Tibial artery (tissue), 4 donors: ENCODE data around the gene LMOD1.
A peak's percentile ranks its signal among the peaks of the same experiment; 100 is the strongest.

Source experiments
- DNase-seq, 2 donors: peaks; one replicate each; pipeline ENCODE4 v3.0.0-alpha.2; 2019
- H3K27ac ChIP-seq, 2 donors: fragments of 200-600 bp; sonication (generic) in 1 of 2; 1 replicate in 1 of 2; 2 replicates in 1 of 2; pipeline ENCODE4 v1.5.1; 2018 to 2019; ENCODE audit warnings: mild to moderate bottlenecking in 1 of 2
- H3K27me3 ChIP-seq, 2 donors: fragments of 200-600 bp; sonication (generic) in 1 of 2; one replicate each; pipeline versions ENCODE4 v1.5.1 to v1.6.0; 2016 to 2019
- H3K36me3 ChIP-seq, 3 donors: fragments of 200-600 bp; sonication (generic) in 2 of 3; one replicate each; pipeline ENCODE4 v1.5.1; 2016 to 2019; ENCODE audit warnings: mild to moderate bottlenecking in 2 of 3
- H3K4me1 ChIP-seq, 4 donors: fragments of 200-600 bp; sonication (generic) in 2 of 4; 1 replicate in 3 of 4; 2 replicates in 1 of 4; pipeline ENCODE4 v1.5.1; 2016 to 2019
- H3K4me3 ChIP-seq, 2 donors: fragments of 200-600 bp; sonication (generic) in 1 of 2; 1 replicate in 1 of 2; 2 replicates in 1 of 2; pipeline ENCODE4 v1.5.1; 2018 to 2019; ENCODE audit warnings: mild to moderate bottlenecking in 2 of 2
- H3K9me3 ChIP-seq, 3 donors: fragments of 200-600 bp; sonication (generic) in 1 of 3; one replicate each; pipeline ENCODE4 v1.5.1; 2016 to 2019
- CTCF ChIP-seq, 2 experiments: fragments of 200-600 bp in 1 of 2; fragments of 450-650 bp in 1 of 2; IDR thresholded peaks; one replicate each; pipeline ENCODE4 v1.5.1; 2017 to 2019; ENCODE audit warnings: antibody characterized with exemption in 2 of 2, mild to moderate bottlenecking in 1 of 2, moderate library complexity in 1 of 2
- intact Hi-C: fragments of 100-400 bp; cut with DNase I; formaldehyde crosslinking; loops from one replicate; pipeline ENCODE4 v1.15.0; 2023; ENCODE audit warnings: low total_unique reads

Gene LMOD1

GRCh38 chr1:201886103-201886885 lies 60.1 kb downstream of the LMOD1 start:
- peak overlapping the region; percentile 54 to 60 for H3K27ac ChIP-seq
- H3K9me3 ChIP-seq, result no peaks in the 10 kb centered on the region
- intact Hi-C loops, result loop anchor here (10.0 kb wide), 1 partner anchor 259 kb away; the partner anchor contains the start of gene ARL8A
- no peaks in the 10 kb centered on the region for H3K27me3 ChIP-seq
- no peak for TF ChIP-seq CTCF (IDR thresholded peaks at IDR 0.05)
- H3K4me3 ChIP-seq, result no peak overlapping the region
- peak in 1 of 2 donors; percentile 66 for DNase-seq
- H3K4me1 ChIP-seq, result peaks cover 0 to 69% (median 56%) of the 10 kb centered on the region in 4 donors
- H3K36me3 ChIP-seq, result peaks cover 0 to 8% (median 0%) of the 10 kb centered on the region in 3 donors

GRCh38 chr1:201885531-201886075 lies 60.7 kb downstream of the LMOD1 start:
- Histone ChIP-seq H3K9me3 (no peaks in the 10 kb centered on the region), H3K4me3 (no peak overlapping the region), H3K27me3 (no peaks in the 10 kb centered on the region), H3K27ac (peak overlapping the region; percentile 54 to 60), H3K36me3 (peaks cover 0 to 3% (median 0%) of the 10 kb centered on the region in 3 donors), H3K4me1 (peaks cover 0 to 62% (median 50%) of the 10 kb centered on the region in 4 donors)
- intact Hi-C loops, result loop anchor here (10.0 kb wide), 1 partner anchor 259 kb away; the partner anchor contains the start of gene ARL8A
- no peak for TF ChIP-seq CTCF (IDR thresholded peaks at IDR 0.05)
- peak in 1 of 2 donors; percentile 58 for DNase-seq

- no peak for DNase-seq
- Histone ChIP-seq H3K4me1 (peaks cover 0 to 51% (median 40%) of the 10 kb centered on the region in 4 donors), H3K4me3 (no peak overlapping the region), H3K27me3 (no peaks in the 10 kb centered on the region), H3K36me3 (no peaks in the 10 kb centered on the region), H3K27ac (peak overlapping the region; percentile 54 to 60), H3K9me3 (no peaks in the 10 kb centered on the region)
- intact Hi-C loops, result loop anchor here (10.0 kb wide), 1 partner anchor 260 kb away; the partner anchor contains the start of gene ARL8A
- no peak for TF ChIP-seq CTCF (IDR thresholded peaks at IDR 0.05)
Observed at GRCh38 chr1:201884425-201884824, 61.9 kb downstream of the LMOD1 start.

- peak in 1 of 2 donors; percentile 71 for DNase-seq
- no peaks in the 10 kb centered on the region for H3K9me3 ChIP-seq
- no peaks in the 10 kb centered on the region for H3K36me3 ChIP-seq
- intact Hi-C loops, result loop anchor here (10.0 kb wide), 1 partner anchor 261 kb away; the partner anchor contains the start of gene ARL8A
- peak overlapping the region; percentile 54 to 60 for H3K27ac ChIP-seq
- no peak overlapping the region for H3K4me3 ChIP-seq
- H3K27me3 ChIP-seq, result no peaks in the 10 kb centered on the region
- peaks cover 0 to 47% (median 37%) of the 10 kb centered on the region in 4 donors for H3K4me1 ChIP-seq
- TF ChIP-seq CTCF (IDR thresholded peaks at IDR 0.05), result no peak
Observed at GRCh38 chr1:201883786-201884185, 62.6 kb downstream of the LMOD1 start.

GRCh38 chr1:201883266-201883665 lies 63.1 kb downstream of the LMOD1 start:
- peak overlapping the region; percentile 54 to 60 for H3K27ac ChIP-seq
- no peaks in the 10 kb centered on the region for H3K9me3 ChIP-seq
- TF ChIP-seq CTCF (IDR thresholded peaks at IDR 0.05), result no peak
- no peak overlapping the region for H3K4me3 ChIP-seq
- H3K4me1 ChIP-seq, result peaks cover 0 to 51% (median 40%) of the 10 kb centered on the region in 4 donors
- intact Hi-C loops, result loop anchor here (10.0 kb wide), 1 partner anchor 262 kb away; the partner anchor contains the start of gene ARL8A
- no peak for DNase-seq
- no peaks in the 10 kb centered on the region for H3K36me3 ChIP-seq
- H3K27me3 ChIP-seq, result no peaks in the 10 kb centered on the region
